Smooth muscle cell (in vitro differentiated cells): ENCODE measurements around the gene PAX7. TPM values are rescaled to one million over a fixed set of nuclear protein-coding genes. Genes with fewer than 3 reads are reported as not detected.

ENCODE experiments used
- DNase-seq: peaks from one replicate; lab custom pipeline; 2025; ENCODE audit not compliant: unreplicated experiment; lab: John Stamatoyannopoulos, UW
- H2AFZ ChIP-seq: fragments of 200-600 bp; sonication (generic); 2 replicates; pipeline ENCODE4 v1.6.0; 2016; ENCODE audit warnings: antibody characterized with exemption, low read depth, mild to moderate bottlenecking
- H3F3A ChIP-seq: fragments of 200-600 bp; sonication (generic); 2 replicates; pipeline ENCODE4 v1.6.0; 2017; ENCODE audit warnings: antibody characterized with exemption, low read depth
- H3K27ac ChIP-seq: fragments of 200-600 bp; sonication (generic); 2 replicates; pipeline ENCODE4 v1.5.1; 2016; ENCODE audit warnings: low read depth, mild to moderate bottlenecking
- H3K27me3 ChIP-seq: fragments of 200-600 bp; sonication (generic); 2 replicates; pipeline ENCODE4 v1.6.1; 2016; ENCODE audit warnings: low read depth, mild to moderate bottlenecking
- H3K36me3 ChIP-seq: fragments of 200-600 bp; sonication (generic); 2 replicates; pipeline ENCODE4 v1.5.1; 2016; ENCODE audit warnings: low read depth
- H3K4me1 ChIP-seq: fragments of 200-600 bp; sonication (generic); 2 replicates; pipeline ENCODE4 v1.5.1; 2016; ENCODE audit warnings: low read depth
- H3K4me2 ChIP-seq: fragments of 200-600 bp; sonication (generic); 2 replicates; pipeline ENCODE4 v1.6.0; 2016; ENCODE audit warnings: mild to moderate bottlenecking
- H3K4me3 ChIP-seq: fragments of 200-600 bp; sonication (generic); 2 replicates; pipeline ENCODE4 v1.5.1; 2016; ENCODE audit warnings: mild to moderate bottlenecking
- H3K79me2 ChIP-seq: fragments of 200-600 bp; sonication (generic); 2 replicates; pipeline ENCODE4 v1.6.0; 2016; ENCODE audit warnings: low read depth, mild to moderate bottlenecking
- H3K9ac ChIP-seq: fragments of 200-600 bp; sonication (generic); 2 replicates; pipeline ENCODE4 v1.6.0; 2016; ENCODE audit warnings: low read depth
- H3K9me3 ChIP-seq: fragments of 200-600 bp; sonication (generic); replicated peaks from 2 replicates; pipeline ENCODE4 v1.5.1; 2016; ENCODE audit warnings: low read depth
- H4K20me1 ChIP-seq: fragments of 200-600 bp; sonication (generic); 2 replicates; pipeline ENCODE4 v1.6.0; 2016; ENCODE audit warnings: low read depth
- CTCF ChIP-seq: fragments of 200-600 bp; sonication (generic); IDR thresholded peaks from 2 replicates; pipeline ENCODE4 v1.5.1; 2017; ENCODE audit warnings: borderline replicate concordance, mild to moderate bottlenecking, antibody characterized with exemption; ENCODE audit not compliant: insufficient read depth, poor library complexity, severe bottlenecking
- WGBS: methylation state at CpG from one replicate; pipeline ENCODE4 v1.1.7; 2016; ENCODE audit warnings: low lambda C conversion rate; 5-methylcytosine and 5-hydroxymethylcytosine counted together
- polyA plus RNA-seq: library from polyadenylated mRNA; unstranded; fragments of >200 nt; fragmentation: Nextera tagmentation; extraction: Ambion mirVana; gene quantifications from 2 replicates; pipeline ENCODE4 v1.2.1, GENCODE V29; 2016
- total RNA-seq: library from RNA; depleted of rRNA; stranded (reverse); fragments of >200 nt; gene quantifications from 2 replicates; pipeline ENCODE4 v1.2.3, GENCODE V29; 2014

Gene PAX7
- total and polyA plus RNA-seq, 2 experiments from 2014 or later: not detected

- no peak overlapping the region for H3K4me2 ChIP-seq
- 75% methylated on average over 7 of the region's 7 CpGs for WGBS
- H3K27ac ChIP-seq: no peak overlapping the region
- no peaks in the 10 kb centered on the region for H3K4me1 ChIP-seq
- H3K9ac ChIP-seq: no peak overlapping the region
- no peaks in the 10 kb centered on the region for H3F3A ChIP-seq
- H3K9me3 ChIP-seq: no peaks in the 10 kb centered on the region
- no peaks in the 10 kb centered on the region for H3K36me3 ChIP-seq
- H3K4me3 ChIP-seq: no peak overlapping the region
- no peak overlapping the region for H2AFZ ChIP-seq
- no peak for TF ChIP-seq CTCF
- peaks cover 72% of the 10 kb centered on the region for H3K27me3 ChIP-seq
- H4K20me1 ChIP-seq: no peaks in the 10 kb centered on the region
- no peaks in the 10 kb centered on the region for H3K79me2 ChIP-seq
- DNase-seq: no peak
Measured at GRCh38 chr1:18769140-18769539, 138.5 kb downstream of the PAX7 start.

DNA sequence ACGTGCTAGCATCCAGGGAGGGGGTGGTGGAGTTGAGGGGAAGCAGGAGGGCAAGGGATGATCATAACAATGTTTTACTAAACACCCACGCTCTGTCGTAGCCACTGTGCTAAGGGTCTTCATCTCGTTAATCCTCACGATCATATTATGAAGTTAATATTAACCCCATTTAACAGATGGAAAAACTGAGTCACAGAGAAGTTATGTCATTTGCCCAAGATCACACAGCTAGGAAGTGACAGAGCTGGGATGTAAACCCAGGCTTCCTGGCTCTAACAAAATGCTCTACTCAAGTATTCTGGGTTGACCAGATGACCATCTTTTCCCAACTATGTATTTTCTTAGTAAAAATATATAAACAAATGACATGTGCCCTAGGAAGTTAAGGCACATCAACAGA is 140.2 kb downstream of the PAX7 start:
- Histone ChIP-seq H4K20me1 (no peaks in the 10 kb centered on the region), H3K4me1 (no peaks in the 10 kb centered on the region), H3K27me3 (peaks cover 73% of the 10 kb centered on the region), H3K36me3 (no peaks in the 10 kb centered on the region), H2AFZ (no peak overlapping the region), H3K4me3 (no peak overlapping the region), H3K4me2 (no peak overlapping the region), H3K27ac (no peak overlapping the region), H3K9ac (no peak overlapping the region), H3F3A (no peaks in the 10 kb centered on the region), H3K79me2 (no peaks in the 10 kb centered on the region), H3K9me3 (no peaks in the 10 kb centered on the region)
- 61% methylated on average over 5 of the region's 5 CpGs for WGBS
- DNase-seq: no peak
- no peak for TF ChIP-seq CTCF

- no peaks in the 10 kb centered on the region for H3K9me3 ChIP-seq
- H3K4me3 ChIP-seq: no peak overlapping the region
- H3K36me3 ChIP-seq: no peaks in the 10 kb centered on the region
- no peak overlapping the region for H2AFZ ChIP-seq
- no peaks in the 10 kb centered on the region for H3K4me1 ChIP-seq
- TF ChIP-seq CTCF: no peak
- no peaks in the 10 kb centered on the region for H3K79me2 ChIP-seq
- no peaks in the 10 kb centered on the region for H3F3A ChIP-seq
- whole genome bisulfite sequencing: 88% methylated on average over 9 of the region's 9 CpGs
- no peak overlapping the region for H3K4me2 ChIP-seq
- H3K27me3 ChIP-seq: peaks cover 55% of the 10 kb centered on the region
- H3K27ac ChIP-seq: no peak overlapping the region
- no peak for DNase-seq
- no peaks in the 10 kb centered on the region for H4K20me1 ChIP-seq
- H3K9ac ChIP-seq: no peak overlapping the region
Measured at GRCh38 chr1:18773753-18774152, 143.1 kb downstream of the PAX7 start.

GRCh38 chr1:18775341-18775740 is 144.7 kb downstream of the PAX7 start:
- Histone ChIP-seq H3K27me3 (peaks cover 42% of the 10 kb centered on the region), H3K9ac (no peak overlapping the region), H3K79me2 (no peaks in the 10 kb centered on the region), H3K4me1 (no peaks in the 10 kb centered on the region), H3K4me2 (no peak overlapping the region), H4K20me1 (no peaks in the 10 kb centered on the region), H3F3A (no peaks in the 10 kb centered on the region), H3K36me3 (no peaks in the 10 kb centered on the region), H3K4me3 (no peak overlapping the region), H3K9me3 (no peaks in the 10 kb centered on the region), H3K27ac (no peak overlapping the region), H2AFZ (no peak overlapping the region)
- no peak for TF ChIP-seq CTCF
- WGBS: 85% methylated on average over 1 of the region's 1 CpG
- no peak for DNase-seq
